Activated T-helper 1 cell treated with anti-CD3 and anti-CD28 coated beads, Interleukin-2, amount 50 U/mL, for 16 hours (primary cell): ENCODE results near the gene TMEM184B.

Experiments used
- DNase-seq, 2 donors: peaks; one replicate each; pipeline ENCODE4 v3.0.0-alpha.2; 2020; ENCODE audit warnings: low read depth in 1 of 2, low spot score in 1 of 2

The TMEM184B gene

DNA sequence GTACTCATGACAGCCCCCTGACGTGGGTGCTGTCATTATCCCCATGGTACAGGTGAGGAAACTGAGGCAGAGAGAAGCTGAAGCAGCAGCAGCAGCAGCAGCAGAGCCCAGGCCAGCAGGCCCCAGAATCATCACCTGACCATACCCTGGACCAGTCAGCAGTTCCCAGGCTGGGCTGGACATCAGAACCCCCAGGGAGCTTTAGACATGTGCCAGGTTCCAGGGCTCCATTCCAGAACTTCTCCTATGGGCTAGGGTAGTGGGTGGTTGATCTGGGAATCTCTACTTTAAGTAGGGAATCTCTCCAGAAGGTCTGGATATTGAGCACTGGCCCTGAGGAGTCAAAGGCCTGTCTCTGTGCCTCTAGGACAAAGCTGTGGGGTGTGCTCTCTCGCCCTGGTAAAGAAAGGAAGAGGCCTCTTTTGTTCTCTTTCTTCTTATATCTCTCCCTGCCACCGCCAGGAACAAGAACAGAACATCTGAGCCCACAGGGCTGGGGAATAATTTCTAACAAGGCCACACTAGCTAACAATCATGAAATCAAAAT lies 44.4 kb downstream of the TMEM184B start:
- no peak for DNase-seq

DNA sequence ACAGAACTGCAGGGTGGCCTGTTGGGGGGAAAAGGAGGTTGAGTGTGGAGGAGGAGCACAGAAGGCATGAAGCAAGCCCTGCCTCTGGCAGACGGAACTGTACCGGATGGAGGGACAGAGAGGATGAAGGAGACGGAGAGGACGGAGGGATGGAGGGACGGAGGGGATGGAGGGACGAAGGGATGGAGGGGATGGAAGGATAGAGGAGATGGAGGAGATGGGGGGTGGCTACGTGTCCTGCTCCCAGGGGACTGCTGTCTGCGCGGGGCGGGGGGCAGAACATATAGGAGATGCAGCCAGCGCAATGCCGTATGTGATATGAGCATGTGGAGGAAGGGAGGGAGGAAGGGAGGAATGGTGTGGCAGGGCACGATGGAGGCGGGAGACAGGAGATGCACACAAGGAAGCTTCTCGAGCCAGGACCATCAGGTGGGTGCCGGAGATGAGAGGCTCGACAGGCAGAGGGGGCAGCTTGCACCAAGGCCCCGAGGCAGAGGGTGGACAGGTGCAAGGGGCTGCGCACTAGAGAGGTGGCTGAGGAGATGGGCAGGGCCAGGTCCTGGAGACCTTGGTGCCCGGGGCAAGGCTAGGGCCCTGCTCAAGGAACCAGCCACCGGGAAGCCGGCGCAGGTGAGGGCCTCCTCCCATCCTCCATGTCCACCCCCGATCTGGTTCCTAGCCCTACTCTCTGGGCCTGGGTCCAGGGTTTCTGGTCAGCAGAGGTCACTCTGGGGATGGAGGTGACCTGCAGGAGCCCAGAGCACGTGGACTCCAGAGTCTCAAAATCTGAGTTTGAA lies 45.8 kb downstream of the TMEM184B start:
- DNase-seq, result no peak

DNA sequence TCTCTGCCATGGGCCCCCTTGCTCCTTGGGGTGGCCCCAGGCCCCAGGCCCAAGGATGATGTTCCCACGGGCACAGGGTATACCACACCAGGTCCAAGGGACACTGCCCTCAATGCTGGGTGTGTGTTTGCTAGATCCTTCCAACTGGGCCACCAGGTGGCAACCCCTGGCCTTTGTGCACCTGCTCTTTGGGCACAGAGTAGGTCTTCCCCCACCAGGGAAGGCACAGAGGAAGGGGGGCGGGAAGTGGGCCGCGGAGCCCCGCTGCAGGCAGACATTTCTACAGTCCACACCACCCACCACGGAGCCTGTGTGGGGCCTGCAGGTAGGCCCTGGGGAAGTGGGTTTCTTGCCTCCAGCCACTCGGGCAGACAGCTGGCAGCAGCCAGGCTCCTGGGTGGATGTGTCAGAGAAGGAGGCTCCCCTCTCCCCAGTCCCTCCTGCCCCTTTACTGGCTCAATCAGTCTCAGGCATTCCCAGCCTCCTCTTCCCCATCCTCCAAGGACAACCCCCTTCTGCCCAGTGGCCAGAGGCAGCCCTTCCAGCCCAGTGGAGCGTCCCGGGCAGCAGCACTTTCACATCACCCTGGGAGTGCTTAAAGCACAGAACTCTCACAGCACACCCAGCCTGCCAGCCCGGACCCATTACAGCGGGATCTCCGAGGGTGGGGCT lies 49.4 kb downstream of the TMEM184B start:
- no peak for DNase-seq

DNA sequence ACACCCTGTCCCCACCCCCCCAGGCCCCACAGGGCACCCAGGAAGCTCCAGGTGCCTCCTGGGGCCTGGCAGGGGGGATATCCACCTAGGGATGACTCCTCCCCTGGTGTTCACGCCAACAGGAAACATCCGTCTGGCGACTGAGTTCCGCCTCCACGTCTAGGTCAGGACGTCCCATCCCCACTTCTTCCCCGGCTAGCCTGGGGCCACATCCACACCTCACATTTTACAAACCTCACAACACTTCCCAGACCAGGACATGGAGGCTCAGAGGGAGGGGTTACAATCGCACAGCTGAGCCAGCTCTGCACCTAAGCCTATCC lies 50.1 kb downstream of the TMEM184B start:
- no peak for DNase-seq

DNA sequence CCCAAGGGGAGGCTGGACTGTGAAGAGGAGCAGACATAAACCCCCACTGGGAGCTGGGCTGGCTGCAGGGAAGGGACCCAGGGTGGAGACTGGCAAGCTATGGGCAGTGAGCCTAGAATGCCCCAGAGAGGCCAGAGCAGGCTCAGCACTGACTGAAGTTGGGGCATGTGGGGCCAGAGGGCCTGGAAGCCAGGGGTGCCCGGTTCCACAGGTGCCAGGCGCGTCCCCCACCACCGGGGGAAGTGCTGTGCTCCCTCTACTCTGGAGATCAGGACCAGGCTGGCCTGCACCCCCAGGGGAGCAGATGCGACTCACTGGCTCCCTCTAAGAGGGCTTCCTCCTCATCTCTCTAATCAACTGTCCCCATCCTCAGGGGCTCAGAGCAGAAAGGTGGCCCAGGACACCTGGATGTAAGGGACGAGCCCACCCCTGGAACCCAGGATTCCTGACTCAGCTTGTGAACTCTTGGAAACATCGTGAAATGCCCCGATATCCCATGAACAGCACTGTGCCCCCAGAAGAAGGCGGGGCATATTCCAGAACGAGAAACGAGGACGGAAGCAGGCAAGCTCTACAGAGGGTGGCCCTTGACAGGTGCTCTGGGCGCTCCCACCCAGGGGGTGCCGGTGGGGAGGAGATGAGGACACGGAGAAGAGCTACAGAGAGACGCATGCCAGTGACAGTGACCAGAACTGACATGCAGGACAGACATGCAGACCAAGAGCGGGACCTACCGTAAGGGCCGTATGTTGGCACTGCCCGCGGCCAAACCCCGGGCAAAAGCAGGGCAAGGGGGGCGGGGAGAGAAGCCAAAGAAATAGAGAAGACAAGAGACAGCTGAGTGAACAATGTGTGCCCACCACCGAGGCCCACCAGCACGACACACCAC lies 50.7 kb downstream of the TMEM184B start:
- no peak for DNase-seq

DNA sequence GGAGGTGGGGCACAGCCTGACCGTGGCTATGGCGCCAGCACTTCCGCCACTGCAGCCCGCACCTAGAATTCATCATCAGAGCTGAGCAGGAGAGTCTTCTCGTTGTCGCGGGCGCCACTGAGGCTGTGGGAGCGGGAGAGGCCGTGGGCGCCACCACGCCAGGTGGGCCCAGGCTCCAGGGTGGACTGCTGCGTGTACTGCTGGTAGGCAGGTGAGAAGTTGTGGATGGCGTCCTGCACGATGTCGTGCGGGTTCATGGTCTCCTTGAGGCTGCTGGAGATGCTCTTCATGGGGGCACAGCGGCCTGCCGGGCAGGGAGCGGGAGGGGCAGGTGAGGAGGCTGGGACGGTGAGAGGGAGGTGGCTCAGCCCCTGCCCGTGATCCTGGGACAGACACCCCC lies 51.4 kb downstream of the TMEM184B start:
- no peak for DNase-seq

DNA sequence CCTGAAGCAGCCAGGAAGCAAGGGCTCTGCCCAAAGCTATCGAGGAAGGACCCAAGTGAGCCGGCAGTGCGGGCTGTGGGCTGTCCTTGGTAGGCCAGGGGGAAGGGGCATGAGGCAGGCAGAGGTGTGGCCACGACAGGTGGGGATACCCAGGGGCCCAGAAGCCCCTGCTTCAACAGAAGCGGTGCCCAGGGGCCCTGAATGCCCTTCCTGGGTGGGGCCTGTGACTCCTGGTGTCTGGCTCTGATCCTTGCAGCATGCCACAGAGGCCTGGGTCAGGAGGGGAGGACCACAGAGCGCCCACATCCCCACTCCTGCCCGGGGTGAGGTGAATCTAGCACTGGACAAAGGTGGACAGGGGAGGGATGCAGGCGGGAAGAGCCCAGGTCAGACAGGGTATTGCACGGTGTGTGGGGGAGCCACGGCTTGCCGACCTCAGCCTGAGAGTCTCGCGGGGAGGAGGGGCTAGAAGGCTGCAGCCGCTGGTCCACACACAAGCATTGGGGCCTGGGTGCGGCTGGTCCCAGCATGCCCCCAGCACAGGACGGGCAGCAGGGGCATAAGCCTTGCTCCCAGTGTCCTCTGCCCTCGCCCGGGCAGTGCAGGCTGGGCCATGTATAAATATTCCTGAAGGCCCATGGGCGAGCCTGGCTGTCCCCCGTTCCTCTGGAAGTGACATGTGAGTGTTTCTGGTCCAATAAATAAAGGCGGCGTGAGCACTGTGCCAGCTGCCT lies 52.0 kb downstream of the TMEM184B start:
- DNase-seq, result no peak

DNA sequence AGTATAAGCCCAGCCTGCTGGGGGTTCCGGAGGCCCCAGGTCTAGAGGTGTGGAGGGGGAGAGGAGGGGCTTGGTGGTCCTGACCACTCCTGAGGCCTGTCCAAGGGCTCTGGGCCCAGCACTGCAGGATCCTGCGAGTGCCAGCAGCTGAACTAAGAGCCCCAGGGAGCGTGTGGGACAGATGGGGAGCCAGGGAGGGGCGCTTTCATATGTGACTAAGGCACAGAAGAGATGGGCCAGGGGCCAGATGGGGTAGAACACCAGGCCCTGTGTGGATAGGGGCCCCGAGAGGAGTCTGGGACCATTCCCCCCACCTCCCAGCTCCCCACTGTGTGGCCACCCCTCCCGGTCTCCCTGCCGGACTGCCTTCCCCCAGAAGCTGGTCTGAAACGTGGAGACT lies 52.6 kb downstream of the TMEM184B start:
- no peak for DNase-seq

DNA sequence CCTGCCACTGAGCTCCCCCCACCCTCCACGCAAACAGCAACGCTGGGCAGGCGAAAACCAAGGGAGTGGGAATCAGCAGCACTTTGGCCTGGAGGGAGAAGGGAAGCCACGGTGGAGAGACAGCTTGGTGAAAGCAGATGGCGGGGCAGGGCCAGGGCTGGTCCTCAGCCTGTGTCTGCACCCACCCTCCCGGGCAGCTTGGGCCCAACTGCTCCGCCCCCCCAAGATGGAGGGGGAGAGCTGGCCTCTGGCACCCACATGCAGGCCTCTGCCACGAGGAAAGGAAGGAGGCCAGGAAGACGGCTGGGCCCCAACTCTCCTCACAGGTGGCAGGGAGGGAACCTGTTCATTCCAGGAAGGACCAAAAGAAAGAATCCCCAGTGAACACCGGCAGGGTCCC lies 53.2 kb downstream of the TMEM184B start:
- DNase-seq, result no peak

DNA sequence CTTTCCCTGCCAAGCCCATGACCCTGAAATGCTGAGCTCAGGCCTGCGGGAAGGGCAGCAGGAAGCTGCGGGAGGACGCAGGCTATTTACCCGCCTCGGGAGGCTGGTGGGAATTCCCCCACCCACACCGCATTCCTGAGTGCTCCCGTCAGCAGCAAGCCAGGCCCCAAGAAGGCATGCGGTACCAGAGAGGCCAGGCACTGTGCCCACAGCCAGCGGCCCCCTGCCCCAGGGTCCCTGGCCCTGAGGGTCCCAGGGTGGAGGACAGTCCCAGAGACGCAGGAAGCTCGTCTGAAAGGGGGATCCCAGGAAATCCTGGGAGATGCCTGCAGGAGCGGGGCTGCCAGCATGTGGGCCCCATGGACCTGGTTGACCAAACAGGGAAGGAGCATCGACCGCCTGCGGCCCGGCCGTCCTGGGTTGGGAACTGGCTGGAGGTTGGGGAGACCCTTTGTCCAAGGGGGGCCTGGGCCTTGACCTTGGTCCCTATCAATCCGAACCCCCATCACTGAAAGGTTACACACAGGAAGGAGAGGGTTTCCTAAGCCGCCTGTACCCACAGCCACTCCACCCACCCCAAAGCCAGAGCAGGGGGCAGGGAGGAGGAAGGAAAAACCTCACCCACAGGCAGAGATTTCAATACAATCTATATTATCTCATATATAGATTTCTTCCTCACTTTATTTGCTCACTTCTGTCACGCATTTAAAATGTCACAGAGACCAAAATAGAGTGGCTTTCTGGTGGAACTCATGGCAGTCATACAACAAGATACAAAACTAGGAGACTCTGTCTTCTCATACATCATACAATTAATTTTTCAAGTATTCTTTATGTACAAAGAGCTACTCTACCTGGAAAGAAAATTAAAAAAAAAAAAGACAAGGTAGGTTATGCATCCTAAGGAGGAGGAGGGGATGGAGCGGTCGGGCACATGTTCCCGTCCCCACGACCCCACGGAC lies 53.9 kb downstream of the TMEM184B start:
- peak in 1 of 2 donors; percentile 36 for DNase-seq

DNA sequence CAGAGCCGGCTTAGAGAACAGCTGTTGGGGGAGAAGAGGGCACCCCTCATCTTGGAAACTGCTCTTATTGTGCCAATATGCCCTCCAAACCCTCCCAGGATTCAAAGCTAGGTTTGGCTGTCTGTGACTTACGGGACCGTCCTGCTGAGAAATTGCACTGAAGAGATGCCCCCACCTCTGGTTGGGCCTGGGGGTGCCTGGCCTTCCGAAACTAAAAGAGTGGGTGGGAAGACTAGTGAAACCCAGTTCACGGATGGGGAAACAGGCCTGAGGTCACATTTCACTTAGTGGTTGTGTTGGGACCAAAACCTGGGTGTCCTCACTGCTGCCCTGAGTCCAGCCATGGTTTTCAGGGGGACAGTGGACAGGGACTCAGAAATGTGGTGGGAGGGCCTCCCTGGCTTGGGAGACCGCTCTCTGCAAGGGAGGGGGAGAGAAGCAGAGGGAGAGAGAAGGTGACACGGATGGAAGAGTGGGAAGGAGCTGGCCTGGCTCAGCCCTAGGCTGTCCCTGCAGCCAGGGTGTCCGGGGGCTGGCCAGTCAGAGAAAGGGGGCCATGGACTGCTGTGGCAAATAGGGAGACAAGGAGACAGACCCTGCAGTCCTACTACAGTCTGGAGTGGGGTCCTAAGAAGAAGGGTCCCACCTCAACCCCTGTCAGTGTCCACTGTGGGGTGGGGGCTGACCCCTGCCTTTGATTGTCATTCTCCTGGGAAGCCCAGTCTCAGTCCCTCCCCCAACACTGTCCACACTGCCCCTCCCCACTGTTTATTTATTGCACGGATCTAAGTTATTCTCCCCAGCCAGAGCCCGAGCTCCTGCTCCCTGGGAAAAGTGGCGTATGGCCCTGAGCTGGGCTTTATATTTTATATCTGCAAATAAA lies 57.4 kb downstream of the TMEM184B start:
- DNase-seq, result no peak

DNA sequence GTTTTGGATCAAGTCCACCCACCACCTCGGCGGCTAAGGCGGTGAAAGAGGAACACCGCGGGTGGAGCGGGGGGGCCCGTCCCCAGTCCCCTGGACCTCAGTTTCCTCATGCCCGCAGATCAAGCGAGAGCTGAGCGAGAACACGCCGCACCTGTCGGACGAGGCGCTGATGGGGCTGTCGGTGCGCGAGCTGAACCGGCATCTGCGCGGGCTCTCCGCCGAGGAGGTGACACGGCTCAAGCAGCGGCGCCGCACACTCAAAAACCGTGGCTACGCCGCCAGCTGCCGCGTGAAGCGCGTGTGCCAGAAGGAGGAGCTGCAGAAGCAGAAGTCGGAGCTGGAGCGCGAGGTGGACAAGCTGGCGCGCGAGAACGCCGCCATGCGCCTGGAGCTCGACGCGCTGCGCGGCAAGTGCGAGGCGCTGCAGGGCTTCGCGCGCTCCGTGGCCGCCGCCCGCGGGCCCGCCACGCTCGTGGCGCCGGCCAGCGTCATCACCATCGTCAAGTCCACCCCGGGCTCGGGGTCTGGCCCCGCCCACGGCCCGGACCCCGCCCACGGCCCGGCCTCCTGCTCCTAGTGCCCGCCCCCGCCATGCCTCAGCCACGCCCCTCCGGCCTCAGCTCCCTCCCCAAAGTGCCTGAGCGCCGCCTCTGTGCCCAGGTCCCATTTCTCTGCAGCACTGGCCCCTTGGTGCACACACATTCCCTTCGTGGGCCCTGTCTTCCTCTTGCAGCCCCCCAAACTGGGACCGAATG lies 58.3 kb downstream of the TMEM184B start:
- peak; percentile 53 to 63 for DNase-seq

DNA sequence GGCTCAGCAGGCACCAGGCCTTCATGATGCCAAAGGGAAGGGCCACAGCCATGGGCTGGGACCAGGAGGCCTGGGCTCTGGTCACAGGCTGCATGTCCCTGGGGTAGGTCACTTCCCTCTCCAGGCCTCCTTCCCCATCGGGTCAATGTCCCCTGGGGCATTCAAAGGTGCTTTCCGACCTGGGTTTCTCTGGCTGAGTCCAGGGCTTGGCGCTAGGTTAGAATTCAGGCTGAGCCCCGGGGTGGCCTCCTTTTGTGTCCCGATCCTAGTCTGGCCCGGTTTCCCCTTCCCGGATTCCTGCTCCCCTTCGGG lies 58.9 kb downstream of the TMEM184B start:
- no peak for DNase-seq

DNA sequence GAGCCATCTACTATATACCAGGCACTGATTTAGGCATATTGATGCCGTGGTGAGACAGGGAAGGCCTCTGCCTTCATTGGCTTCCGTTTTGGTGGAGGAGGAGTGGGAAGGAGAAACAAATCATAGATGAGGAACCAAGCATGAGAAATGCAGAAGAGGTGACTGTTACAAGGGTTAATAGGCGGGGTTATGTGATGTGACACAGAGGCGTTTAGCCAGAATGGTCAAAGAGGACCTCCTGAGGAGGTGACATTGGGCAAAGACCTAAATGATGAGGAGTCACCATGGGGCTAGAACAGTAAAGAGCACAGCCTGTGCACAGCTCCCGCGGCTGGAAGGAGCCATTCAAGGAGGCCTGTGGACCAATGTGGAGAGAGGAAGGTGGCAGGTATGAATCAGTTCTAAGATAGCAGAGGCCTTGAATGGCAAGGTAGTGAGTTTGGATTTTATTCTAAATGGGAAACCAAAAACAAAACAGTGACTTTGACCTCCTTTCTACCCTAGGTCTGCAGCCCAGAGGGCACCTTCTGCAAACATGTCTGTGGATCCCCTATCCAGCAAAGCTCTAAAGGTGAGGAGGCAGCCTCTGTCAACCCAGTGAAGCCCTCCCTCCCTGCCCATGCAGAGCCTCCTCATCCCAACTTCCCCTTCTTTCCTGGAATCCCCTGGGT lies 59.4 kb downstream of the TMEM184B start:
- DNase-seq, result no peak

DNA sequence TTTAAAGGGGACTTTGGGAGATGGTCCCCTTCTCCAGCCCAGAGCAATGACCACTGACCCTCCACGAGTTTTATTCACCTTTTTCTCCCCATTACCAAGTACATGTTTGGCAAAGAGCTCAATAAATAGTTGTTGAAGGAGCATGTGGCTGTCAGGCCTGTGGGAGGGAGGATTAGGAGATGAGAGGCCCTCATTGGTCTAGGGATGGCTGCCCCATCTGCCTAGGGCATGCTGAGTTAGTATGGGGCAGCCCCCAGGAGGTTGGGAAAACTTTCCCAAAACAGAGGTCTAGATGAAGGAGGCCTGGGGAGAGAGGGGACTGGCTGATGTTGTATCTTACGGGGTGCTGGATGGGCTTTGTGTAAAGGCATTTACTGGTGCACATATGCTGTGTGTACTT lies 60.4 kb downstream of the TMEM184B start:
- DNase-seq, result no peak

DNA sequence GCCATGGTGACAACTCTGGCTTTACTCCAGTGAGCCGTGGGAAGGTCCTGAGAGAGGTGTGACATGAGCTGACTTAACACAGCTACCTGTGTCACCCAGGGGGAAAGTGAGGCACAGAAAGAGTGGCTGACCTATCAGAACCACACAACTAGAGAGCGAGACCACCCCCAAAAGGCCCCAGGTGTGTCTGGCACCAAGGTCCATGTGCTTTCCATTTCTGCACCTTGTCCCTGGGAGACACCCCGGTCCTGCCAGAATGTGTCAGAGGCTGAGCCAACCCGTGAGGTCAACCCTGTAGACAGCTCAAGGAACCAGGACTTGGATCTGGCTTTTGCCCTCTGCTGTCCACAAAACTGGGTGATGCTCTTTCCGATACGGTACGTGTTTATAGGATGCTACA lies 61.3 kb downstream of the TMEM184B start:
- DNase-seq, result no peak

DNA sequence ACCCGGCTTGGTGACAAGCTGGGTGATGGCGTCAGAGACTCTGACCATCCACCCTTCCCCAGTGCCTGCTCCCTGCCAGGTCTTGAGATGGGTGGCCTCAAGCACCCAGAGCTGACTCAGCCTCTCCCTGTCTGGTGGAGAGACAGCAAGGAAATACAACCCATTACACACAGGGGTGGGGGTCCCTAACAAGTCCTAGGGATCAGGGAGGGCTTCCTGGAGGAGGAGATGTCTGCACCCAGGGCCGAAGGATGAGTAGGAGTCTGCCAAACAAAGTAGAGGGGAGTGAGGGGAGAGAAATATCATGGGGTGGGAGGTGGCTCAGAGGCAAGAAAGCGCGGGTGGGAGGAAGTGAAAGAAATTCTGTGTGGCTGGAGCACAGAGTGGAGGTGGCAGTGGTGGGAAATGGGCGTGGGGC lies 64.2 kb downstream of the TMEM184B start:
- no peak for DNase-seq
